OCI-LY1 (cell line): ENCODE data around the gene CLEC16A.

Experiments
- H2AFZ ChIP-seq: fragments of 200-600 bp; sonication (generic), shearing (Covaris generic); 2 replicates; pipeline ENCODE4 v1.6.0; 2014; ENCODE audit warnings: antibody characterized with exemption, mild to moderate bottlenecking, low read length
- H3F3A ChIP-seq: fragments of 200-600 bp; sonication (generic), shearing (Covaris generic); 2 replicates; pipeline ENCODE4 v1.6.0; 2014; ENCODE audit warnings: mild to moderate bottlenecking, antibody characterized with exemption, low read length, moderate library complexity; ENCODE audit not compliant: insufficient read depth
- H3K27ac ChIP-seq: fragments of 200-600 bp; sonication (generic); 2 replicates; pipeline ENCODE4 v1.5.1; 2014; ENCODE audit warnings: low read length, mixed run types, mild to moderate bottlenecking, low read depth; ENCODE audit not compliant: poor library complexity, severe bottlenecking
- H3K27me3 ChIP-seq: fragments of 200-600 bp; sonication (generic); 2 replicates; pipeline ENCODE4 v1.6.0; 2014; ENCODE audit warnings: antibody characterized with exemption, mild to moderate bottlenecking, low read length, moderate library complexity; ENCODE audit not compliant: insufficient read depth
- H3K36me3 ChIP-seq: fragments of 200-600 bp; sonication (generic); 2 replicates; pipeline ENCODE4 v1.6.1; 2014; ENCODE audit warnings: mild to moderate bottlenecking, antibody characterized with exemption, low read length, moderate library complexity, mixed read lengths; ENCODE audit not compliant: insufficient read depth
- H3K4me1 ChIP-seq: fragments of 200-600 bp; sonication (generic); 2 replicates; pipeline ENCODE4 v1.5.1; 2014; ENCODE audit warnings: mild to moderate bottlenecking, low read length, moderate library complexity; ENCODE audit not compliant: insufficient read depth, severe bottlenecking
- H3K4me2 ChIP-seq: fragments of 200-600 bp; sonication (generic), shearing (Covaris generic); 2 replicates; pipeline ENCODE4 v1.6.1; 2014; ENCODE audit warnings: low read length
- H3K4me3 ChIP-seq: fragments of 200-600 bp; sonication (generic); 2 replicates; pipeline ENCODE4 v1.5.1; 2014; ENCODE audit warnings: low read length, low read depth, mild to moderate bottlenecking, mixed read lengths; ENCODE audit not compliant: poor library complexity, severe bottlenecking
- H3K79me2 ChIP-seq: fragments of 200-600 bp; shearing (Covaris generic); 2 replicates; pipeline ENCODE4 v1.6.1; 2016; ENCODE audit warnings: mixed run types, low read length, mixed read lengths; ENCODE audit not compliant: insufficient read depth
- H3K9ac ChIP-seq: fragments of 200-600 bp; sonication (generic), shearing (Covaris generic); 2 replicates; pipeline ENCODE4 v1.6.1; 2014; ENCODE audit warnings: mild to moderate bottlenecking, low read length, mixed read lengths
- H3K9me2 ChIP-seq: fragments of 200-600 bp; sonication (generic), shearing (Covaris generic); 2 replicates; pipeline ENCODE4 v1.6.1; 2014; ENCODE audit warnings: low read depth, mild to moderate bottlenecking, low read length, mixed read lengths
- H3K9me3 ChIP-seq: fragments of 200-600 bp; shearing (Covaris generic); 2 replicates; pipeline ENCODE4 v1.6.1; 2014; ENCODE audit warnings: low read length, mixed read lengths
- H4K20me1 ChIP-seq: fragments of 200-600 bp; sonication (generic), shearing (Covaris generic); 2 replicates; pipeline ENCODE4 v1.6.0; 2016; ENCODE audit warnings: mild to moderate bottlenecking, low read length; ENCODE audit not compliant: insufficient read depth
- CTCF ChIP-seq: fragments of 200-600 bp; sonication (generic), shearing (Covaris generic); IDR thresholded peaks from 2 replicates; pipeline ENCODE4 v1.5.1; 2017; ENCODE audit warnings: mild to moderate bottlenecking, antibody characterized with exemption, low read length, moderate library complexity, mixed read lengths
- EZH2 ChIP-seq: fragments of 200-600 bp; sonication (generic), shearing (Covaris generic); IDR thresholded peaks from 2 replicates; pipeline ENCODE4 v1.8.0; 2017; ENCODE audit warnings: borderline replicate concordance, mixed run types, mild to moderate bottlenecking, antibody characterized with exemption, low read length, moderate library complexity, mixed read lengths

The CLEC16A gene

GRCh38 chr16:11198375-11198774 lies 254.0 kb downstream of the CLEC16A start:
- Histone ChIP-seq H3K79me2 (no peaks in the 10 kb centered on the region), H3K9me3 (no peaks in the 10 kb centered on the region), H3F3A (no peaks in the 10 kb centered on the region), H3K4me3 (no peak overlapping the region), H3K27me3 (peaks cover 6% of the 10 kb centered on the region), H4K20me1 (no peaks in the 10 kb centered on the region), H3K9ac (no peak overlapping the region), H3K36me3 (no peaks in the 10 kb centered on the region), H3K4me2 (no peak overlapping the region), H3K9me2 (no peaks in the 10 kb centered on the region), H3K4me1 (no peaks in the 10 kb centered on the region), H2AFZ (no peak overlapping the region), H3K27ac (no peak overlapping the region)
- TF ChIP-seq EZH2, result no peak
- TF ChIP-seq CTCF, result no peak

GRCh38 chr16:11198828-11199227 lies 254.5 kb downstream of the CLEC16A start:
- Histone ChIP-seq H3K79me2 (no peaks in the 10 kb centered on the region), H3K9me3 (no peaks in the 10 kb centered on the region), H3K9me2 (no peaks in the 10 kb centered on the region), H3K4me1 (no peaks in the 10 kb centered on the region), H3K27me3 (peaks cover 9% of the 10 kb centered on the region), H3K4me3 (no peak overlapping the region), H3K36me3 (no peaks in the 10 kb centered on the region), H3K4me2 (no peak overlapping the region), H3K27ac (no peak overlapping the region), H3K9ac (no peak overlapping the region), H2AFZ (no peak overlapping the region), H3F3A (no peaks in the 10 kb centered on the region), H4K20me1 (no peaks in the 10 kb centered on the region)
- TF ChIP-seq EZH2 (no peak), CTCF (no peak)

- H3K4me1 ChIP-seq, result no peaks in the 10 kb centered on the region
- TF ChIP-seq CTCF (no peak), EZH2 (no peak)
- H3K27ac ChIP-seq, result no peak overlapping the region
- H4K20me1 ChIP-seq, result no peaks in the 10 kb centered on the region
- no peaks in the 10 kb centered on the region for H3K9me3 ChIP-seq
- no peaks in the 10 kb centered on the region for H3K9me2 ChIP-seq
- H3K36me3 ChIP-seq, result no peaks in the 10 kb centered on the region
- H3K9ac ChIP-seq, result no peak overlapping the region
- no peaks in the 10 kb centered on the region for H3F3A ChIP-seq
- H3K4me2 ChIP-seq, result no peak overlapping the region
- peaks cover 9% of the 10 kb centered on the region for H3K27me3 ChIP-seq
- H3K79me2 ChIP-seq, result no peaks in the 10 kb centered on the region
- H2AFZ ChIP-seq, result no peak overlapping the region
- H3K4me3 ChIP-seq, result no peak overlapping the region
Observed at GRCh38 chr16:11200592-11200991, 256.2 kb downstream of the CLEC16A start.
